Measurements from ENCODE around the gene C19orf47.

The C19orf47 gene

DNA sequence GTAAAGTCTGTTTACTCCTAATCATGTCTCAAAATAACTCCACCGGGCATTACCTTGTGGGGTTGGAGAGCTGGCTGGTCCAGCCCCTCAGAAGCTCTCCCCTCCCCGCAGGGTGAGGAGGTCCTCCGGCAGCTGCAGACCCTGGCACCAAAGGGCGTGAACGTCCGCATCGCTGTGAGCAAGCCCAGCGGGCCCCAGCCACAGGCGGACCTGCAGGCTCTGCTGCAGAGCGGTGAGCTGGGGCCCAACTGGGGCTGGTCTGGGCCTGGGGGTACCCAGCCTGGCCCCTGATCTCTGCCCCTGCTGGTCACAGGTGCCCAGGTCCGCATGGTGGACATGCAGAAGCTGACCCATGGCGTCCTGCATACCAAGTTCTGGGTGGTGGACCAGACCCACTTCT is 21.6 kb upstream of the C19orf47 start:
- no peaks in the 10 kb centered on the region for H3K27me3 ChIP-seq (replicated peaks; ENCODE audit: insufficient read depth, low read length)
- H3K27ac ChIP-seq (ENCODE audit: low read length): no peak overlapping the region
- H3K4me2 ChIP-seq (ENCODE audit: low read depth, low read length): no peak overlapping the region
- no peaks in the 10 kb centered on the region for H3K79me2 ChIP-seq (ENCODE audit: low read length)
- no peak overlapping the region for H2AFZ ChIP-seq (ENCODE audit: low read length)
- TF ChIP-seq EZH2 (optimal IDR thresholded peaks at IDR 0.05; ENCODE audit: low read depth, low read length) (no peak), EZH2phosphoT487 (IDR thresholded peaks at IDR 0.05; ENCODE audit: low read length) (no peak)
- TF ChIP-seq, protein P1, sequence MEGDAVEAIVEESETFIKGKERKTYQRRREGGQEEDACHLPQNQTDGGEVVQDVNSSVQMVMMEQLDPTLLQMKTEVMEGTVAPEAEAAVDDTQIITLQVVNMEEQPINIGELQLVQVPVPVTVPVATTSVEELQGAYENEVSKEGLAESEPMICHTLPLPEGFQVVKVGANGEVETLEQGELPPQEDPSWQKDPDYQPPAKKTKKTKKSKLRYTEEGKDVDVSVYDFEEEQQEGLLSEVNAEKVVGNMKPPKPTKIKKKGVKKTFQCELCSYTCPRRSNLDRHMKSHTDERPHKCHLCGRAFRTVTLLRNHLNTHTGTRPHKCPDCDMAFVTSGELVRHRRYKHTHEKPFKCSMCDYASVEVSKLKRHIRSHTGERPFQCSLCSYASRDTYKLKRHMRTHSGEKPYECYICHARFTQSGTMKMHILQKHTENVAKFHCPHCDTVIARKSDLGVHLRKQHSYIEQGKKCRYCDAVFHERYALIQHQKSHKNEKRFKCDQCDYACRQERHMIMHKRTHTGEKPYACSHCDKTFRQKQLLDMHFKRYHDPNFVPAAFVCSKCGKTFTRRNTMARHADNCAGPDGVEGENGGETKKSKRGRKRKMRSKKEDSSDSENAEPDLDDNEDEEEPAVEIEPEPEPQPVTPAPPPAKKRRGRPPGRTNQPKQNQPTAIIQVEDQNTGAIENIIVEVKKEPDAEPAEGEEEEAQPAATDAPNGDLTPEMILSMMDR (IDR thresholded peaks at IDR 0.05; ENCODE audit: low read length): no peak
- no peaks in the 10 kb centered on the region for H4K20me1 ChIP-seq (ENCODE audit: insufficient read depth, low read length)
- no peaks in the 10 kb centered on the region for H3K9me2 ChIP-seq (replicated peaks; ENCODE audit: insufficient read depth, low read length)
- no peak overlapping the region for H3K4me3 ChIP-seq (ENCODE audit: low read length)
- no peak for DNase-seq
- H3K9ac ChIP-seq (ENCODE audit: low read length): no peak overlapping the region
- no peaks in the 10 kb centered on the region for H3F3A ChIP-seq (ENCODE audit: insufficient read depth, low read length)
- H3K9me3 ChIP-seq (replicated peaks; ENCODE audit: insufficient read depth, low read length): no peaks in the 10 kb centered on the region
- no peaks in the 10 kb centered on the region for H3K36me3 ChIP-seq (replicated peaks; ENCODE audit: insufficient read depth, low read length)
- H3K4me1 ChIP-seq (ENCODE audit: low read length): no peaks in the 10 kb centered on the region

- Histone ChIP-seq H3K36me3 (replicated peaks; ENCODE audit: insufficient read depth, low read length) (no peaks in the 10 kb centered on the region), H3K79me2 (ENCODE audit: low read length) (no peaks in the 10 kb centered on the region), H3K27me3 (replicated peaks; ENCODE audit: insufficient read depth, low read length) (no peaks in the 10 kb centered on the region), H3K9me3 (replicated peaks; ENCODE audit: insufficient read depth, low read length) (no peaks in the 10 kb centered on the region), H3K4me3 (ENCODE audit: low read length) (no peak overlapping the region), H4K20me1 (ENCODE audit: insufficient read depth, low read length) (no peaks in the 10 kb centered on the region), H3K9ac (ENCODE audit: low read length) (no peak overlapping the region), H3K27ac (ENCODE audit: low read length) (no peak overlapping the region), H2AFZ (ENCODE audit: low read length) (no peak overlapping the region), H3F3A (ENCODE audit: insufficient read depth, low read length) (no peaks in the 10 kb centered on the region), H3K9me2 (replicated peaks; ENCODE audit: insufficient read depth, low read length) (no peaks in the 10 kb centered on the region), H3K4me2 (ENCODE audit: low read depth, low read length) (no peak overlapping the region), H3K4me1 (ENCODE audit: low read length) (no peaks in the 10 kb centered on the region)
- TF ChIP-seq, protein P1 (IDR thresholded peaks at IDR 0.05; ENCODE audit: low read length): no peak
- TF ChIP-seq EZH2 (optimal IDR thresholded peaks at IDR 0.05; ENCODE audit: low read depth, low read length) (no peak), EZH2phosphoT487 (IDR thresholded peaks at IDR 0.05; ENCODE audit: low read length) (no peak)
- DNase-seq: no peak
These were observed 19.6 kb upstream of the C19orf47 start for GRCh38 chr19:40367577-40368434.

GRCh38 chr19:40366697-40367561 is 18.7 kb upstream of the C19orf47 start:
- Histone ChIP-seq H3K79me2 (ENCODE audit: low read length) (no peaks in the 10 kb centered on the region), H3F3A (ENCODE audit: insufficient read depth, low read length) (no peaks in the 10 kb centered on the region), H3K9me3 (replicated peaks; ENCODE audit: insufficient read depth, low read length) (no peaks in the 10 kb centered on the region), H3K4me2 (ENCODE audit: low read depth, low read length) (no peak overlapping the region), H3K9ac (ENCODE audit: low read length) (no peak overlapping the region), H2AFZ (ENCODE audit: low read length) (no peak overlapping the region), H3K27me3 (replicated peaks; ENCODE audit: insufficient read depth, low read length) (no peaks in the 10 kb centered on the region), H3K36me3 (replicated peaks; ENCODE audit: insufficient read depth, low read length) (no peaks in the 10 kb centered on the region), H4K20me1 (ENCODE audit: insufficient read depth, low read length) (no peaks in the 10 kb centered on the region), H3K27ac (ENCODE audit: low read length) (no peak overlapping the region), H3K9me2 (replicated peaks; ENCODE audit: insufficient read depth, low read length) (no peaks in the 10 kb centered on the region), H3K4me1 (ENCODE audit: low read length) (no peaks in the 10 kb centered on the region), H3K4me3 (ENCODE audit: low read length) (no peak overlapping the region)
- DNase-seq: no peak
- TF ChIP-seq, protein P1 (IDR thresholded peaks at IDR 0.05; ENCODE audit: low read length): no peak
- TF ChIP-seq EZH2phosphoT487 (IDR thresholded peaks at IDR 0.05; ENCODE audit: low read length) (no peak), EZH2 (optimal IDR thresholded peaks at IDR 0.05; ENCODE audit: low read depth, low read length) (no peak)
